B cell (primary cell): Measurements from ENCODE around the gene FIGNL2. TPM values are rescaled to one million over a fixed set of nuclear protein-coding genes. Genes with fewer than 3 reads are reported as not detected.

Source experiments
- ATAC-seq: fragments of 200-7000 bp; cut with Tn5 transposase; one replicate; pipeline ENCODE4 v1.10.0; 2021; ENCODE audit warnings: low read depth, mild to moderate bottlenecking, moderate number of reproducible peaks, moderate library complexity
- CTCF ChIA-PET: fragments of 350-600 bp; sonication (Branson Sonifier 250); formaldehyde crosslinking; loops from one replicate; lab custom pipeline; 2021; ENCODE audit warnings: antibody characterized with exemption, inconsistent platforms; lab: Charles Lee
- POLR2A ChIA-PET: fragments of 350-600 bp; sonication (Branson Sonifier 250); formaldehyde crosslinking; loops from one replicate; lab custom pipeline; 2021; ENCODE audit warnings: antibody characterized with exemption; lab: Charles Lee
- DNase-seq: peaks from one replicate; pipeline ENCODE4 v3.0.0; 2013
- H2AFZ ChIP-seq: 2 replicates; pipeline ENCODE4 v1.6.1; 2012; ENCODE audit warnings: mild to moderate bottlenecking, low read depth, low read length; ENCODE audit not compliant: insufficient read depth, poor library complexity, severe bottlenecking
- H3K27ac ChIP-seq, 2 donors: 1 replicate in 1 of 2; 2 replicates in 1 of 2; pipeline ENCODE4 v1.5.1; 2012 to 2013; ENCODE audit warnings: low read length in 2 of 2, mild to moderate bottlenecking in 2 of 2, moderate library complexity in 1 of 2
- H3K27me3 ChIP-seq, 4 experiments: fragments of 200-600 bp in 1 of 4; sonication (generic) in 1 of 4; replicated peaks in 1 of 4; 1 replicate in 2 of 4; 2 replicates in 2 of 4; pipeline versions ENCODE4 v1.6.1 to v1.7.0; 2013 to 2016; ENCODE audit warnings: low read length in 3 of 4, mild to moderate bottlenecking in 2 of 4, mixed read lengths in 1 of 4, moderate library complexity in 1 of 4; ENCODE audit not compliant: insufficient read depth in 4 of 4, control insufficient read depth in 3 of 4; ENCODE audit errors: control extremely low read depth in 1 of 4
- H3K36me3 ChIP-seq, 2 experiments: replicated peaks in 1 of 2; 1 replicate in 1 of 2; 2 replicates in 1 of 2; pipeline versions ENCODE4 v1.6.1 to v1.7.1; 2013; ENCODE audit warnings: low read length in 1 of 2; ENCODE audit not compliant: insufficient read depth in 2 of 2, control insufficient read depth in 1 of 2; ENCODE audit errors: control extremely low read depth in 1 of 2, extremely low read depth in 1 of 2
- H3K4me1 ChIP-seq, 2 donors: fragments of 200-600 bp in 1 of 2; sonication (generic) in 1 of 2; 1 replicate in 1 of 2; 2 replicates in 1 of 2; pipeline versions ENCODE4 v1.5.1 to v1.6.1; 2013 to 2017; ENCODE audit warnings: low read length in 2 of 2; ENCODE audit not compliant: control insufficient read depth in 2 of 2, insufficient read depth in 2 of 2
- H3K4me2 ChIP-seq: replicated peaks from 2 replicates; pipeline ENCODE3; 2012; ENCODE audit warnings: mild to moderate bottlenecking, low read depth, low read length; ENCODE audit not compliant: poor library complexity, severe bottlenecking
- H3K4me3 ChIP-seq, 5 experiments: fragments of 200-600 bp in 1 of 5; sonication (generic) in 1 of 5; 1 replicate in 3 of 5; 2 replicates in 2 of 5; pipeline versions ENCODE4 v1.5.1 to v1.7.0; 2011 to 2016; ENCODE audit warnings: low read length in 4 of 5, mild to moderate bottlenecking in 4 of 5, low read depth in 2 of 5, control low read depth in 1 of 5, moderate library complexity in 1 of 5; ENCODE audit not compliant: insufficient read depth in 1 of 5; ENCODE audit errors: control extremely low read depth in 1 of 5, extremely low read depth in 1 of 5
- H3K79me2 ChIP-seq: fragments of 200-600 bp; sonication (generic); one replicate; pipeline ENCODE4 v1.6.0; 2016; ENCODE audit warnings: low read length; ENCODE audit not compliant: control insufficient read depth, insufficient read depth
- H3K9ac ChIP-seq: fragments of 200-600 bp; sonication (generic); 2 replicates; pipeline ENCODE4 v1.6.1; 2017; ENCODE audit warnings: mild to moderate bottlenecking, low read length, moderate library complexity
- H3K9me3 ChIP-seq, 3 donors: one replicate each; pipeline versions ENCODE4 v1.6.1 to v1.7.1; 2013; ENCODE audit warnings: low read length in 2 of 3; ENCODE audit not compliant: control insufficient read depth in 2 of 3, insufficient read depth in 1 of 3; ENCODE audit errors: control extremely low read depth in 1 of 3
- H4K20me1 ChIP-seq: 2 replicates; pipeline ENCODE4 v1.6.0; 2012; ENCODE audit warnings: mild to moderate bottlenecking, low read length; ENCODE audit not compliant: insufficient read depth, control insufficient read depth, poor library complexity, severe bottlenecking
- H3K27ac Mint-ChIP-seq: one replicate; pipeline ENCODE4 v1.8.0; 2021; ENCODE audit warnings: mixed read lengths
- H3K27me3 Mint-ChIP-seq: one replicate; pipeline ENCODE4 v1.8.0; 2021; ENCODE audit warnings: mixed read lengths
- H3K4me1 Mint-ChIP-seq: one replicate; pipeline ENCODE4 v1.8.0; 2021; ENCODE audit warnings: mixed read lengths
- H3K4me3 Mint-ChIP-seq: one replicate; pipeline ENCODE4 v1.8.0; 2021; ENCODE audit warnings: mixed read lengths
- H3K9me3 Mint-ChIP-seq: one replicate; pipeline ENCODE4 v1.8.0; 2022; ENCODE audit warnings: mixed read lengths; ENCODE audit not compliant: insufficient read depth
- EZH2 ChIP-seq: IDR thresholded peaks from 2 replicates; pipeline ENCODE4 v1.6.1; 2012; ENCODE audit warnings: borderline replicate concordance, low read depth, mild to moderate bottlenecking, moderate library complexity, low read length; ENCODE audit not compliant: insufficient read depth, poor library complexity, severe bottlenecking
- WGBS: methylation state at CpG from one replicate; pipeline ENCODE4 v1.1.5; 2013; ENCODE audit warnings: missing lambda C conversion rate; ENCODE audit not compliant: insufficient coverage; 5-methylcytosine and 5-hydroxymethylcytosine counted together
- intact Hi-C: fragments of 100-400 bp; cut with micrococcal nuclease; formaldehyde crosslinking; loops from one replicate; pipeline ENCODE4 v1.10.0; 2022
- polyA plus RNA-seq: library from polyadenylated mRNA; depleted of rRNA; stranded (reverse); fragments of >200 nt; gene quantifications from 2 replicates; pipeline ENCODE4 v1.2.3, GENCODE V29; 2012
- total RNA-seq, 2 donors: library from RNA; stranded (reverse); fragments of 120-200 nt in 1 of 2; gene quantifications; 1 replicate in 1 of 2; 2 replicates in 1 of 2; pipeline versions ENCODE4 v1.2.3 to v1.2.4, GENCODE V29; 2013 to 2022
- TF ChIP-seq, protein P1 (sequence below): fragments of 200-600 bp; IDR thresholded peaks from one replicate; pipeline ENCODE4 v1.8.0; 2022; ENCODE audit warnings: antibody characterized with exemption, mild to moderate bottlenecking

Gene FIGNL2
- total and polyA plus RNA-seq, 2 donors (not counting 1 experiment from before 2014, with no cell fraction given), result 0.16 to 0.79 TPM

DNA sequence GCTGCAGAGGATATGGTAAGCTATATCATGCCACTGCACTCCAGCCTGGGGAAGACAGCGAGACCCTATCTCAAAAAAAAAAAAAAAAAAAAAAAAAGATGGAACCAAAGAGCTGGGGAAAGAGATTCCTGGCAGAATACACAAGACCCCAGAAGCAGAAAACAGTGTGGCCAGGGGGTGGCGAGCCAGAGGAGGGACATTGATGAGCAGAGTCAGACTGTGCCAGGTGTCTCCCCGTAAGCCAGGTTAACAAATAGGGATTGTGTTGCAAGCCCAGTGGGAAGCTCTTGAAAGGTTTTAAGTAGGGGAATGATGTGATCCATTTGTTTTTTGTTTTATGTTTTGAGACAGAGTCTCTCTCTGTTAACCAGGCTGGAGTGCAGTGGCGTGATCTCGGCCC is 56.1 kb downstream of the FIGNL2 start:
- Mint-ChIP-seq H3K4me1 (no peaks in the 10 kb centered on the region), H3K4me3 (no peak overlapping the region), H3K9me3 (no peaks in the 10 kb centered on the region), H3K27ac (no peak overlapping the region), H3K27me3 (no peaks in the 10 kb centered on the region)
- ChIA-PET POLR2A (no interaction called here), CTCF (interaction anchor here (1.8 kb wide), 1 partner anchor 22 kb away, joined by 4 read pairs; a partner anchor contains a TSS)
- no peak overlapping the region for H3K4me3 ChIP-seq
- H3K79me2 ChIP-seq, result no peaks in the 10 kb centered on the region
- TF ChIP-seq EZH2, result no peak
- TF ChIP-seq, protein P1, sequence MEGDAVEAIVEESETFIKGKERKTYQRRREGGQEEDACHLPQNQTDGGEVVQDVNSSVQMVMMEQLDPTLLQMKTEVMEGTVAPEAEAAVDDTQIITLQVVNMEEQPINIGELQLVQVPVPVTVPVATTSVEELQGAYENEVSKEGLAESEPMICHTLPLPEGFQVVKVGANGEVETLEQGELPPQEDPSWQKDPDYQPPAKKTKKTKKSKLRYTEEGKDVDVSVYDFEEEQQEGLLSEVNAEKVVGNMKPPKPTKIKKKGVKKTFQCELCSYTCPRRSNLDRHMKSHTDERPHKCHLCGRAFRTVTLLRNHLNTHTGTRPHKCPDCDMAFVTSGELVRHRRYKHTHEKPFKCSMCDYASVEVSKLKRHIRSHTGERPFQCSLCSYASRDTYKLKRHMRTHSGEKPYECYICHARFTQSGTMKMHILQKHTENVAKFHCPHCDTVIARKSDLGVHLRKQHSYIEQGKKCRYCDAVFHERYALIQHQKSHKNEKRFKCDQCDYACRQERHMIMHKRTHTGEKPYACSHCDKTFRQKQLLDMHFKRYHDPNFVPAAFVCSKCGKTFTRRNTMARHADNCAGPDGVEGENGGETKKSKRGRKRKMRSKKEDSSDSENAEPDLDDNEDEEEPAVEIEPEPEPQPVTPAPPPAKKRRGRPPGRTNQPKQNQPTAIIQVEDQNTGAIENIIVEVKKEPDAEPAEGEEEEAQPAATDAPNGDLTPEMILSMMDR, result no peak
- H3K4me1 ChIP-seq, result no peaks in the 10 kb centered on the region
- H3K27ac ChIP-seq, result no peak overlapping the region
- H2AFZ ChIP-seq, result no peak overlapping the region
- H3K9me3 ChIP-seq, result no peaks in the 10 kb centered on the region
- H3K9ac ChIP-seq, result no peak overlapping the region
- H3K27me3 ChIP-seq, result no peaks in the 10 kb centered on the region
- ATAC-seq (no peak), DNase-seq (no peak)
- H4K20me1 ChIP-seq, result no peaks in the 10 kb centered on the region
- H3K4me2 ChIP-seq, result no peak overlapping the region
- H3K36me3 ChIP-seq, result no peaks in the 10 kb centered on the region
- WGBS, result 100% methylated on average over 3 of the region's 5 CpGs
- intact Hi-C loops, result no loop called here

- no peaks in the 10 kb centered on the region for H3K4me1 Mint-ChIP-seq
- H3K9me3 Mint-ChIP-seq, result no peaks in the 10 kb centered on the region
- CTCF ChIA-PET, result interaction anchor here (0.6 kb wide), 1 partner anchor 67 kb away, joined by 3 read pairs; no protein-coding TSS in a partner anchor
- no peak overlapping the region for H3K27ac ChIP-seq
- H3K36me3 ChIP-seq, result no peaks in the 10 kb centered on the region
- no peak overlapping the region for H3K4me2 ChIP-seq
- intact Hi-C loops, result no loop called here
- no peaks in the 10 kb centered on the region for H3K79me2 ChIP-seq
- no peak for DNase-seq
- no peak overlapping the region for H3K4me3 Mint-ChIP-seq
- H3K4me1 ChIP-seq, result no peaks in the 10 kb centered on the region
- 73% methylated on average over 3 of the region's 6 CpGs for WGBS
- no peak overlapping the region for H3K9ac ChIP-seq
- no peaks in the 10 kb centered on the region for H4K20me1 ChIP-seq
- H3K27me3 Mint-ChIP-seq, result no peaks in the 10 kb centered on the region
- POLR2A ChIA-PET, result no interaction called here
- H3K27ac Mint-ChIP-seq, result no peak overlapping the region
- no peaks in the 10 kb centered on the region for H3K9me3 ChIP-seq
- no peak for ATAC-seq
- H3K27me3 ChIP-seq, result no peaks in the 10 kb centered on the region
- TF ChIP-seq, protein P1, result no peak
- no peak for TF ChIP-seq EZH2
- no peak overlapping the region for H2AFZ ChIP-seq
- H3K4me3 ChIP-seq, result no peak overlapping the region
Observed at GRCh38 chr12:51788876-51789275, 59.6 kb downstream of the FIGNL2 start.
